ENCODE results near the gene NOXA1. TPM values are rescaled to one million over a fixed set of nuclear protein-coding genes. Genes with fewer than 3 reads are reported as not detected.
A peak's percentile ranks its signal among the peaks of the same experiment; 100 is the strongest.
"Not testable (repeated sequence)": the region's sequence is repeated elsewhere in the genome, so short reads cannot be mapped to it uniquely, and the experiment has no call there.

NOXA1 gene
- total and polyA plus RNA-seq, 7 donors = 0.43 to 5.1 (median 1.0) TPM

DNA sequence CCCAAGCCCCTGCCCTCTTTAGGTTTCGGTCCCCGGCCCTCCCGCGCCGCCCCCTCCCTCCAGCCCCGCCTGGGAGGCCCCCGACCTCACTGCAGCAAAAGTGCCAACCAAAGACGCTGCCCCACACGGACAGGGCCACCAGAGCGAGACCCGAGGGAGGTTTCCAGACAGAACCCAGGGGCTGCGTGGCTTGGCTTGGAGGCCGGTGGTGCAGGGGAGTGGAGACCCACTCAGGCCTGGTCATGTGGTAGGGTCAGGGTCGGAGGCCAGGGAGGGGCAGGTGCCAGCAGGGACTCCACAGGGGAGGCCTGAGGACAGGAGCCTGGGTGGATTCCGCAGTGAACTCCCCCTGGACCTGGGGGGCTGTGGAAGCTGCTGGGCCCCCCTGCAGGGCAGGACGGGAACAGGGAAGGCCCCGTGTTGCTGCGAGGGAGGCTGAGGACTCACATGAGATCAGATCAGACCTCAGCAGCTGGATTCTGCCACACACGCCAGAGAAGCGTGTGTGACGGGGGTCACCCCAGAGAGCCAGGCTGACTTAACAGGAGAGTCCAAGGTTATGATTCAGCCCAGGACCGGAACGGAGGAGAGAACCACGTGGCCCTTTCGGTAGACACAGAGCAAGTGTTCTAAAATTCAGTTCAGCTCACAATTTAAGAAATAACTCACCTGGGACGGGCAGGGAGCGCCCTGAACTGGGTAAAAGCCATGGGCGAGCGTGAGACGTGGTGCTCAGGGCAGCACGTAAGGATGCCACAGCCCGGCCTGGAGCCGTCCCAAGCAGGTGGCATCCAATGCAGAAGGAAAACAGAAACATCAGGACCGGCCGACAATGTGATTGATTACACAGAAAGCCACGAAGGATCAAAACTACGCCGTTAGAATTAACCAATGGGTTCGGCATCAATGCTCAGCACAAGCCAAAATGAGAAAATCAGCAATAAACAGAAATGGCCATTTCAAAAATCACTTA, 39.1 kb upstream of the NOXA1 start:
- no peaks in the 10 kb centered on the region for H3K36me3 ChIP-seq (ENCODE audit: insufficient read depth in 1 of 2, low read depth in 1 of 2)
- no peak overlapping the region for H3K27ac ChIP-seq
- H3K4me1 ChIP-seq = no peaks in the 10 kb centered on the region
- intact Hi-C loops (cut with DNase I) = no loop called here
- TF ChIP-seq, protein P1, sequence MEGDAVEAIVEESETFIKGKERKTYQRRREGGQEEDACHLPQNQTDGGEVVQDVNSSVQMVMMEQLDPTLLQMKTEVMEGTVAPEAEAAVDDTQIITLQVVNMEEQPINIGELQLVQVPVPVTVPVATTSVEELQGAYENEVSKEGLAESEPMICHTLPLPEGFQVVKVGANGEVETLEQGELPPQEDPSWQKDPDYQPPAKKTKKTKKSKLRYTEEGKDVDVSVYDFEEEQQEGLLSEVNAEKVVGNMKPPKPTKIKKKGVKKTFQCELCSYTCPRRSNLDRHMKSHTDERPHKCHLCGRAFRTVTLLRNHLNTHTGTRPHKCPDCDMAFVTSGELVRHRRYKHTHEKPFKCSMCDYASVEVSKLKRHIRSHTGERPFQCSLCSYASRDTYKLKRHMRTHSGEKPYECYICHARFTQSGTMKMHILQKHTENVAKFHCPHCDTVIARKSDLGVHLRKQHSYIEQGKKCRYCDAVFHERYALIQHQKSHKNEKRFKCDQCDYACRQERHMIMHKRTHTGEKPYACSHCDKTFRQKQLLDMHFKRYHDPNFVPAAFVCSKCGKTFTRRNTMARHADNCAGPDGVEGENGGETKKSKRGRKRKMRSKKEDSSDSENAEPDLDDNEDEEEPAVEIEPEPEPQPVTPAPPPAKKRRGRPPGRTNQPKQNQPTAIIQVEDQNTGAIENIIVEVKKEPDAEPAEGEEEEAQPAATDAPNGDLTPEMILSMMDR (IDR thresholded peaks at IDR 0.05) = no peak
- DNase-seq (peak; percentile 9 to 41), ATAC-seq (no peak)
- 88 to 90% (median 90%) methylated on average over 39 of the region's 39 CpGs for WGBS, 3 donors
- no peaks in the 10 kb centered on the region for H3K9me3 ChIP-seq
- H3K27me3 ChIP-seq (ENCODE audit: insufficient read depth in 3 of 3, low read length in 2 of 3) = no peaks in the 10 kb centered on the region
- H3K4me3 ChIP-seq = no peak overlapping the region

DNA sequence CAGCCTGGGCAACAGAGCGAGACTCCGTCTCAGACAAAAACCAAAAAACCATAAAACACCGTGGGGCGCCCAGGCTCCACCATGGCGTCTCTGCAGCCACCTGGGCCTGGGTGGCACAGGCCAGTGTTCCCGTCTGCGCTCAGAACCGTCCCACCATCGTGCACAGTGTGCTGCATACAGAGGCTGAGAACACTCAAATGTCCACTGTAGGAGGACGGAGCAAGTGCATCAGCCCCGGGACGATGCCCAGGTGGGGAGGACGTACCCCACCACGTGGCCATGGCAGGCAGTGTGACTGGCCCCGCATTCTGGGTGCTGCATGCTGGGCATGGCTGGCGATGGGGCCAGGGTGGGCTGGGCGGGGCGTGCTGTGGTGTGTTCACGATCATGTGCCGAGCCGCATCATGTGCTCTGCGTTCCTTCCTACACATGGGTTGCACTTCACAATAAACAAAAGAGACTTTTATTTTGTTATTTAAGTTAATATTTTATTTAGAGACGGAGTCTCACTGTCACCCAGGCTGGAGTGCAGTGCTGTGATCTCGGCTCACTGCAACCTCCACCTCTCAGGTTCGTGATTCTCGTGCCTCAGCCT, 38.0 kb upstream of the NOXA1 start:
- intact Hi-C loops (cut with DNase I) = no loop called here
- H3K9me3 ChIP-seq = no peaks in the 10 kb centered on the region
- ATAC-seq (no peak), DNase-seq (peak in 1 of 2 donors; percentile 41)
- no peaks in the 10 kb centered on the region for H3K4me1 ChIP-seq
- no peaks in the 10 kb centered on the region for H3K36me3 ChIP-seq (ENCODE audit: insufficient read depth in 1 of 2, low read depth in 1 of 2)
- H3K27me3 ChIP-seq (ENCODE audit: insufficient read depth in 3 of 3, low read length in 2 of 3) = no peaks in the 10 kb centered on the region
- TF ChIP-seq, protein P1 (IDR thresholded peaks at IDR 0.05) = no peak
- H3K27ac ChIP-seq = no peak overlapping the region
- H3K4me3 ChIP-seq = no peak overlapping the region
- 89 to 92% (median 90%) methylated on average over 26 of the region's 26 CpGs for WGBS, 3 donors

DNA sequence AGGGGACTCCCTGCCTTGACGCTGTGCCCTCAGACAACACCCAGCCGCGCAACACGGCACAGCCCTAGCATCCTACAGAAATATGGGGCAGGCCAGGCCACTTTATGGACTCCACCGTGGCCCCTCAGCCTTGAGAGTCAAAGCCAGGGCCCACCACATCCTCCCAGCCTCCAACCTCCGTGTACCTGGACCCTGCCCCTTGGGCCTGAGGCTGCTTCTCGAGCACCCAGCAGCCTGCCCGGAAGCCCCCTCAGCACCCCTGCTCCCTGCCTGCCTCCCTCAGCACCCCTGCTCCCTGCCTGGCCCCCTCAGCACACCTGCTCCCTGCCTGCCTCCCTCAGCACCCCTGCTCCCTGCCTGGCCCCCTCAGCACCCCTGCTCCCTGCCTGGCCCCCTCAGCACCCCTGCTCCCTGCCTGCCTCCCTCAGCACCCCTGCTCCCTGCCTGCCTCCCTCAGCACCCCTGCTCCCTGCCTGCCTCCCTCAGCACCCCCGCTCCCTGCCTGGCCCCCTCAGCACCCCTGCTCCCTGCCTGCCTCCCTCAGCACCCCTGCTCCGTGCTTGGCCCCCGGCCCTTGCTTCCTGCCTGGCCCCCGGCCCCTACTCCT, 36.6 kb upstream of the NOXA1 start:
- H3K27ac ChIP-seq; H3K9me3 ChIP-seq; H3K4me1 ChIP-seq; H3K27me3 ChIP-seq (ENCODE audit: insufficient read depth in 3 of 3, low read length in 2 of 3); H3K4me3 ChIP-seq; intact Hi-C loops (cut with DNase I); H3K36me3 ChIP-seq (ENCODE audit: insufficient read depth in 1 of 2, low read depth in 1 of 2); ATAC-seq: not testable (repeated sequence)
- DNase-seq = peak in 1 of 2 donors; percentile 45
- WGBS, 3 donors = 72 to 82% (median 82%) methylated on average over 11 to 12 of the region's 12 CpGs

DNA sequence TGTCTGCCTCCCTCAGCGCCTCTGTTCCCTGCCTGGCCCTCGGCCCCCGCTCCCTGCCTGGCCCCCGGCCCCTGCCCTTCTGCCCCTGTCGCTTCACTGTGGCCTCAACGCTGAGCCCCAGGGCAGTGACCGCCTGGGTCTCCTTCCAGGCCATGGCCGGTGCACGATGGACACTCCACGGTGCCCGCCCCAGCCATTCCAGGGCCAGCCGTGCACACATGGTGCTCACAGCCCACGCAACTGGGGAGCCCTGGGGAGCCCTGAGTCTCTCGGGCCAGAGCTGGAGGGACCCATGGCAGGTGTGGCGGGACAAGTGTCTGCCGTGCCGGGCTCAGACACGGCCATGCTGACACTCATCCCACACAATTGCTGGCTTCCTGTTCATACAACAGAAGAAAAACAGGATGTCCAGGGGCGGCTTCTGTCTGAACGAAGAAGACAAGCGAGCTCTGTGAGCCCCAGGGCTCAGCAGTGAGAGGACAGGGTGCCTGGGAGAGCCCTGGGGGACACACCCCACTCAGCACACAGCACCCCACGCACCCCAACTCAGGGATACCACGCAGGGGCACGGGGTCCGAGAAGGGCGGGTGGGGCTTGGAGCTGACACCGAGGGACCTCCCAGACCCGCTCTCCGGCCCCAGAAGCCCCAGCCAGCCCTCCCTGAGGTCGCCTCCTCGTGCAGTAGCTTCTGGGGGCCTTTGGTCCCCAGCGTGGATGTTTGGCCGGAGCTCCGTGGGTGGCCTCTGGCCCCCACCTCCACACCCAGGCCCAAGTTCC, 35.9 kb upstream of the NOXA1 start:
- intact Hi-C loops (cut with DNase I) = no loop called here
- ATAC-seq (no peak), DNase-seq (peak in 1 of 2 donors; percentile 40)
- Histone ChIP-seq H3K27ac (peak overlapping the region; percentile 61), H3K4me3 (no peak overlapping the region), H3K9me3 (no peaks in the 10 kb centered on the region), H3K4me1 (peaks cover 7% of the 10 kb centered on the region), H3K27me3 (ENCODE audit: insufficient read depth in 3 of 3, low read length in 2 of 3) (no peaks in the 10 kb centered on the region), H3K36me3 (ENCODE audit: insufficient read depth in 1 of 2, low read depth in 1 of 2) (no peaks in the 10 kb centered on the region)
- 61 to 74% (median 62%) methylated on average over 32 to 34 of the region's 34 CpGs for WGBS, 3 donors
- TF ChIP-seq, protein P1 (IDR thresholded peaks at IDR 0.05) = no peak
